GM21619 (cell line): ENCODE measurements around the gene TAF10.
A peak's percentile ranks its signal among the peaks of the same experiment; 100 is the strongest.

ENCODE experiments used
- ATAC-seq: cut with Tn5 transposase; IDR thresholded peaks from one replicate; pipeline ENCODE4 v1.9.1; 2021; ENCODE audit not compliant: unreplicated experiment

TAF10 gene

GRCh38 chr11:6612213-6613041 is at the start of gene TAF10:
Gene TAF10 (minus strand): TSS chr11:6612216. CDS start chr11:6612189, 27 bp downstream.
- ATAC-seq: peak; percentile 88

GRCh38 chr11:6660712-6661111 is 48.7 kb upstream of the TAF10 start:
- no peak for ATAC-seq

GRCh38 chr11:6658647-6659046 is 46.6 kb upstream of the TAF10 start:
- no peak for ATAC-seq

GRCh38 chr11:6657346-6657745 is 45.3 kb upstream of the TAF10 start:
- no peak for ATAC-seq

GRCh38 chr11:6656936-6657335 is 44.9 kb upstream of the TAF10 start:
- no peak for ATAC-seq

GRCh38 chr11:6656584-6656915 is 44.5 kb upstream of the TAF10 start:
- ATAC-seq: no peak

- no peak for ATAC-seq
Measured at GRCh38 chr11:6655790-6656583, 44.0 kb upstream of the TAF10 start, which contains the start of gene DCHS1. Gene DCHS1 (minus strand): TSS chr11:6655809. CDS start chr11:6641613, 14,196 bp downstream.

GRCh38 chr11:6655020-6655789 is 43.2 kb upstream of the TAF10 start:
- ATAC-seq: no peak

GRCh38 chr11:6654281-6655019 is 42.4 kb upstream of the TAF10 start:
- no peak for ATAC-seq

- ATAC-seq: no peak
Measured at GRCh38 chr11:6653656-6654055, 41.6 kb upstream of the TAF10 start.

GRCh38 chr11:6653097-6653496 is 41.1 kb upstream of the TAF10 start:
- no peak for ATAC-seq

- ATAC-seq: no peak
Measured at GRCh38 chr11:6652182-6652581, 40.2 kb upstream of the TAF10 start.

- no peak for ATAC-seq
Measured at GRCh38 chr11:6650980-6651379, 39.0 kb upstream of the TAF10 start.

- no peak for ATAC-seq
Measured at GRCh38 chr11:6650104-6650503, 38.1 kb upstream of the TAF10 start.

GRCh38 chr11:6648501-6648900 is 36.5 kb upstream of the TAF10 start:
- ATAC-seq: no peak

GRCh38 chr11:6647836-6648235 is 35.8 kb upstream of the TAF10 start:
- no peak for ATAC-seq

- ATAC-seq: peak; percentile 91
Measured at GRCh38 chr11:6646918-6647679, 35.1 kb upstream of the TAF10 start.

GRCh38 chr11:6646576-6646917 is 34.5 kb upstream of the TAF10 start:
- no peak for ATAC-seq

GRCh38 chr11:6646071-6646470 is 34.1 kb upstream of the TAF10 start:
- no peak for ATAC-seq

- no peak for ATAC-seq
Measured at GRCh38 chr11:6642957-6643356, 30.9 kb upstream of the TAF10 start.
